Uterus (tissue), 2 donors: ENCODE data around the gene FAM83D.

Experiments
- POLR2A ChIP-seq, 2 donors: fragments of 450-650 bp; IDR thresholded peaks; one replicate each; pipeline ENCODE4 v1.6.1; 2016; ENCODE audit warnings: antibody characterized with exemption in 2 of 2, mild to moderate bottlenecking in 1 of 2, moderate library complexity in 1 of 2
- TF ChIP-seq, protein P1 (sequence below), 4 experiments: fragments of 200-600 bp in 2 of 4; fragments of 450-650 bp in 2 of 4; sonication (generic) in 2 of 4; IDR thresholded peaks; one replicate each; pipeline ENCODE4 v1.5.1; 2016 to 2019; ENCODE audit warnings: antibody characterized with exemption in 4 of 4, mild to moderate bottlenecking in 2 of 4, moderate library complexity in 1 of 4

DNA sequence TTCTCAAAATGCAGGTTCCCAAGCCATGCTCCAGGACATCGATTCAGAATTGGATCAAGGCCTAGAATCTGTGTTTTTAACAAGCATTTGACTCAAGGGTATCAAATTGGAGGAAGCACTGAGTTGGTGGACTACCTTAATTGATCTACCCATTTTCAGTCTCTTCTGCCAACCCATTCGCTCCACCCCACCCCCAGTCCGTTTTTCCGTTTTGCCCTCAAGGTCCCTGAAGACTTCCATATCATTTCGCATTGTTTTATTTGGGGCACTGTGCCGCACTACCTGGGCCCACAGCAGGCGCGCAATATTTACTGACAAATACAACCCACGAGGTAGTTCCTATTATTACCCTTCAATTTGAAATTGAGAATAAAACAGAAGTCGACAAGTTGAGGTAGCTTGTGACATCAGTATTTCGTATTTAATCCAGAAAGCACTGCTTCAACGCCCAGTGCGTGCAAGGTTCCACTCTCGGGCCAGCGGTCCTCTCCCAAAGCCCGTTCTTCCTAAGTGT is 35.4 kb downstream of the FAM83D start:
- TF ChIP-seq, protein P1, sequence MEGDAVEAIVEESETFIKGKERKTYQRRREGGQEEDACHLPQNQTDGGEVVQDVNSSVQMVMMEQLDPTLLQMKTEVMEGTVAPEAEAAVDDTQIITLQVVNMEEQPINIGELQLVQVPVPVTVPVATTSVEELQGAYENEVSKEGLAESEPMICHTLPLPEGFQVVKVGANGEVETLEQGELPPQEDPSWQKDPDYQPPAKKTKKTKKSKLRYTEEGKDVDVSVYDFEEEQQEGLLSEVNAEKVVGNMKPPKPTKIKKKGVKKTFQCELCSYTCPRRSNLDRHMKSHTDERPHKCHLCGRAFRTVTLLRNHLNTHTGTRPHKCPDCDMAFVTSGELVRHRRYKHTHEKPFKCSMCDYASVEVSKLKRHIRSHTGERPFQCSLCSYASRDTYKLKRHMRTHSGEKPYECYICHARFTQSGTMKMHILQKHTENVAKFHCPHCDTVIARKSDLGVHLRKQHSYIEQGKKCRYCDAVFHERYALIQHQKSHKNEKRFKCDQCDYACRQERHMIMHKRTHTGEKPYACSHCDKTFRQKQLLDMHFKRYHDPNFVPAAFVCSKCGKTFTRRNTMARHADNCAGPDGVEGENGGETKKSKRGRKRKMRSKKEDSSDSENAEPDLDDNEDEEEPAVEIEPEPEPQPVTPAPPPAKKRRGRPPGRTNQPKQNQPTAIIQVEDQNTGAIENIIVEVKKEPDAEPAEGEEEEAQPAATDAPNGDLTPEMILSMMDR (IDR thresholded peaks at IDR 0.05): no peak
- no peak for TF ChIP-seq POLR2A (IDR thresholded peaks at IDR 0.05)
